ENCODE measurements around the gene RGS13. TPM values are rescaled to one million over a fixed set of nuclear protein-coding genes. Genes with fewer than 3 reads are reported as not detected.
A peak's percentile ranks its signal among the peaks of the same experiment; 100 is the strongest.

The RGS13 gene
- total RNA-seq, 1 donor from 2014 or later = not detected

- Histone ChIP-seq H3K36me3 (ENCODE audit: insufficient read depth, low read length) (no peaks in the 10 kb centered on the region), H3K4me2 (ENCODE audit: low read length) (no peak overlapping the region), H3K9me3 (ENCODE audit: insufficient read depth, low read depth, low read length) (no peaks in the 10 kb centered on the region), H2AFZ (ENCODE audit: low read depth, low read length) (no peak overlapping the region), H3K4me3 (ENCODE audit: insufficient read depth, low read depth, low read length) (no peak overlapping the region), H3K4me1 (ENCODE audit: insufficient read depth, low read length) (peaks cover 3% of the 10 kb centered on the region), H4K20me1 (ENCODE audit: insufficient read depth, low read length) (no peaks in the 10 kb centered on the region), H3K27me3 (ENCODE audit: insufficient read depth, low read length) (no peaks in the 10 kb centered on the region), H3K9ac (ENCODE audit: low read length) (no peak overlapping the region), H3K79me2 (ENCODE audit: insufficient read depth, low read length) (no peaks in the 10 kb centered on the region), H3K27ac (ENCODE audit: low read depth, low read length) (no peak overlapping the region)
- Mint-ChIP-seq H3K36me3 (ENCODE audit: low read depth, unreplicated experiment) (no peaks in the 10 kb centered on the region), H3K27ac (ENCODE audit: unreplicated experiment) (no peak overlapping the region), H3K9me3 (ENCODE audit: unreplicated experiment) (no peaks in the 10 kb centered on the region), H3K27me3 (ENCODE audit: low read depth, unreplicated experiment) (no peaks in the 10 kb centered on the region), H3K4me1 (ENCODE audit: low read depth, unreplicated experiment) (peaks cover 13% of the 10 kb centered on the region), H3K4me3 (ENCODE audit: unreplicated experiment) (no peak overlapping the region)
- FAIRE-seq = no peak
- DNase-seq (ENCODE audit: low read depth) = no peak
- no peak for TF ChIP-seq EZH2 (IDR thresholded peaks at IDR 0.05; ENCODE audit: insufficient read depth, low read length)
- no peak for TF ChIP-seq CTCF (IDR thresholded peaks at IDR 0.05; ENCODE audit: insufficient read depth, low read depth, low read length)
Measured at GRCh38 chr1:192658255-192658654, 22.3 kb downstream of the RGS13 start.

- Histone ChIP-seq H3K4me3 (ENCODE audit: insufficient read depth, low read depth, low read length) (no peak overlapping the region), H3K79me2 (ENCODE audit: insufficient read depth, low read length) (no peaks in the 10 kb centered on the region), H3K36me3 (ENCODE audit: insufficient read depth, low read length) (no peaks in the 10 kb centered on the region), H3K4me1 (ENCODE audit: insufficient read depth, low read length) (no peaks in the 10 kb centered on the region), H2AFZ (ENCODE audit: low read depth, low read length) (no peak overlapping the region), H3K9me3 (ENCODE audit: insufficient read depth, low read depth, low read length) (no peaks in the 10 kb centered on the region), H3K27me3 (ENCODE audit: insufficient read depth, low read length) (no peaks in the 10 kb centered on the region), H3K27ac (ENCODE audit: low read depth, low read length) (no peak overlapping the region), H4K20me1 (ENCODE audit: insufficient read depth, low read length) (no peaks in the 10 kb centered on the region), H3K4me2 (ENCODE audit: low read length) (no peak overlapping the region), H3K9ac (ENCODE audit: low read length) (no peak overlapping the region)
- no peak overlapping the region for H3K27ac Mint-ChIP-seq (ENCODE audit: unreplicated experiment)
- H3K4me1 Mint-ChIP-seq (ENCODE audit: low read depth, unreplicated experiment) = peaks cover 7% of the 10 kb centered on the region
- TF ChIP-seq CTCF (IDR thresholded peaks at IDR 0.05; ENCODE audit: insufficient read depth, low read depth, low read length) (no peak), EZH2 (IDR thresholded peaks at IDR 0.05; ENCODE audit: insufficient read depth, low read length) (no peak)
- no peaks in the 10 kb centered on the region for H3K9me3 Mint-ChIP-seq (ENCODE audit: unreplicated experiment)
- FAIRE-seq (no peak), DNase-seq (ENCODE audit: low read depth) (peak; percentile 31)
- no peaks in the 10 kb centered on the region for H3K36me3 Mint-ChIP-seq (ENCODE audit: low read depth, unreplicated experiment)
- H3K27me3 Mint-ChIP-seq (ENCODE audit: low read depth, unreplicated experiment) = no peaks in the 10 kb centered on the region
- H3K4me3 Mint-ChIP-seq (ENCODE audit: unreplicated experiment) = no peak overlapping the region
Measured at GRCh38 chr1:192660613-192661012, 24.7 kb downstream of the RGS13 start.

- FAIRE-seq (no peak), DNase-seq (ENCODE audit: low read depth) (no peak)
- Histone ChIP-seq H3K36me3 (ENCODE audit: insufficient read depth, low read length) (no peaks in the 10 kb centered on the region), H3K4me1 (ENCODE audit: insufficient read depth, low read length) (no peaks in the 10 kb centered on the region), H3K27ac (ENCODE audit: low read depth, low read length) (no peak overlapping the region), H3K9ac (ENCODE audit: low read length) (no peak overlapping the region), H3K9me3 (ENCODE audit: insufficient read depth, low read depth, low read length) (no peaks in the 10 kb centered on the region), H3K27me3 (ENCODE audit: insufficient read depth, low read length) (no peaks in the 10 kb centered on the region), H3K4me3 (ENCODE audit: insufficient read depth, low read depth, low read length) (no peak overlapping the region), H3K4me2 (ENCODE audit: low read length) (no peak overlapping the region), H4K20me1 (ENCODE audit: insufficient read depth, low read length) (no peaks in the 10 kb centered on the region), H3K79me2 (ENCODE audit: insufficient read depth, low read length) (no peaks in the 10 kb centered on the region), H2AFZ (ENCODE audit: low read depth, low read length) (no peak overlapping the region)
- Mint-ChIP-seq H3K4me3 (ENCODE audit: unreplicated experiment) (no peak overlapping the region), H3K9me3 (ENCODE audit: unreplicated experiment) (no peaks in the 10 kb centered on the region), H3K27ac (ENCODE audit: unreplicated experiment) (no peak overlapping the region), H3K27me3 (ENCODE audit: low read depth, unreplicated experiment) (no peaks in the 10 kb centered on the region), H3K4me1 (ENCODE audit: low read depth, unreplicated experiment) (no peaks in the 10 kb centered on the region), H3K36me3 (ENCODE audit: low read depth, unreplicated experiment) (no peaks in the 10 kb centered on the region)
- no peak for TF ChIP-seq CTCF (IDR thresholded peaks at IDR 0.05; ENCODE audit: insufficient read depth, low read depth, low read length)
- TF ChIP-seq EZH2 (IDR thresholded peaks at IDR 0.05; ENCODE audit: insufficient read depth, low read length) = no peak
Measured at GRCh38 chr1:192668409-192668983, 32.5 kb downstream of the RGS13 start.

All from astrocyte (in vitro differentiated cells and primary cell).